8988T (cell line): Measurements from ENCODE around the gene SLC6A1.
A peak's percentile ranks its signal among the peaks of the same experiment; 100 is the strongest.
"Not testable (repeated sequence)": the region's sequence is repeated elsewhere in the genome, so short reads cannot be mapped to it uniquely, and the experiment has no call there.

Source experiments
- DNase-seq: peaks from one replicate; pipeline ENCODE4 v3.0.0; 2011

The SLC6A1 gene

DNA sequence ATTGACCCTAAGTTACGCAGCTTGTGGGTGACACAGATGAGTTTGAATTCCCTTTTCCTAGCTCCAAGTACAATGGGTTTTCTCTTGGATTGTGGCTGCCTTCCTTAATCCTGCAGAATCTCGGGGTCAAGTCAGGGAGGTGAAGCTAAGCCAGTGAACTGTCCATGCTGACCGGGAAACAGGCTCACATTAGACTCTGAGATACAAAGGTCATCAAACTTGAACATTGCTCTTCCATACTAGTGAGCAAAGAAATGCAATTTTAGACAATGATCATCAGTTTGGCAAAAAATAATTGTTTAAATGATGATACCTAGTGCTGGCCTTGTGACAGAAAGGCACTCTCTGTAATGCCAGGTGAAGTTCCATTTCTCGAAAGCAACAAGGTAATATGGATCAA, 31.6 kb downstream of the SLC6A1 start:
- no peak for DNase-seq

DNA sequence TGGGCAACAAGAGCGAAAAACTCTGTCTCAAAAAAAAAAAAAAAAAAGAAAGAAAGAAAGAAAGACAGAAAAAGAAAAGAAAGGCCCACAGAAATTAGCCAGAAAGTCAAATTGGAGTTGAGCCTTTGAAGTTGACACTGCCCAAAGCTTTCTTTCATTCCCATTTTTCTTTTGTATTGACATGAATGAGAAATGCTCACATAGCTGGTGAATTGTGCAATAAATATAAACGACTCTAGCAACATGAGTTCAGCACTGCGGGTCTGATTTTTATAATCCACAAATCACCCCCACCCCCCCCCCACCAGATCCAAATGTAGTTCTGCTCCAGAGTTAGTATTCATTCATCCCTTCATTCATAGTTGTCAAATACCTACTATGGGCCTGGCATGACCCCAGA, 37.4 kb downstream of the SLC6A1 start:
- no peak for DNase-seq

DNA sequence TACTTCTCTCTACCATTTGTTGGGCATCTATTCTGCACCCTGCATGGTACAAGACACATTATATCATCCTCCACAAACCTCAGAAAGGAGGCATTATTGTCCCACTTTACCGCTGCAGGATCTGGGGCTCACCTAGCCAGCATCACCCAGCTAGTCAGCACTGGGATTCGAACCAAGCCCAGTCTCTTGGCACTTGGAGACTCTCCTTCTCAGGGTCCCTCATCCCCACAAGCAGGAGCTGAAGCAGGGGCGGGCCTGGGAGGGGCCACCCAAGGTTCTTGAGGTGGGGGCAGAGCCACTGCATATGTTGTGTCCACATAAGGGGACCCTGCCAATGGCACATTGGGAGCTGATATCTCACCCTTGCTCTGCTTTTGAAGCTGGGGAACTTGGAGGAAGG, 41.3 kb downstream of the SLC6A1 start:
- no peak for DNase-seq

DNA sequence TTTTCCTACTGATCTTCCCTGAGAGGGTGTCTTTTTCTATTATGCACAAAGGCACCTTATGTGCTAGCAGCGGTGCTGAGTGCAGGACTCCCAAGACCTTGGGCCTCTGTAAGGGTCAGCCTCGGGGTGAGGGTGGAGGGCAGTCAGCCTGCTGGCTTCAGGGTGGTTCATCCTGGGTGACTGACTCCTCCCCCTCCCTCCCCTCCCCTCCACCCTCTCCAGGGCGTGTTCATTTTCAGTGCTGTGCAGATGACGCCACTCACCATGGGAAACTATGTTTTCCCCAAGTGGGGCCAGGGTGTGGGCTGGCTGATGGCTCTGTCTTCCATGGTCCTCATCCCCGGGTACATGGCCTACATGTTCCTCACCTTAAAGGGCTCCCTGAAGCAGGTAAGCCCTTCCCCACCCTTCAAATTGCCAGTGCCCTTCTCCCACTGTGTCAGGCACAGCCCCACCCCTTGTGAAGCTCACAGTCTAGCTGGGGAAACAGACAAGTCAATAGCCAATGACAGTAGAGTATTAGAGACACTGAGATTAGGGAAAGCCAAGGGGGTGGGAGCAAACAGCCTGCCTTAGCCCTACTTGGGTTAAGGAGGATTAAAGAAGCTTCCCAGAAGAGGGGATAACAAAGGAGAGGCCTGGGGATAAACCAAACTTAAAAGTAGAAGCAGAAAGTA, 41.9 kb downstream of the SLC6A1 start:
- DNase-seq: no peak

DNA sequence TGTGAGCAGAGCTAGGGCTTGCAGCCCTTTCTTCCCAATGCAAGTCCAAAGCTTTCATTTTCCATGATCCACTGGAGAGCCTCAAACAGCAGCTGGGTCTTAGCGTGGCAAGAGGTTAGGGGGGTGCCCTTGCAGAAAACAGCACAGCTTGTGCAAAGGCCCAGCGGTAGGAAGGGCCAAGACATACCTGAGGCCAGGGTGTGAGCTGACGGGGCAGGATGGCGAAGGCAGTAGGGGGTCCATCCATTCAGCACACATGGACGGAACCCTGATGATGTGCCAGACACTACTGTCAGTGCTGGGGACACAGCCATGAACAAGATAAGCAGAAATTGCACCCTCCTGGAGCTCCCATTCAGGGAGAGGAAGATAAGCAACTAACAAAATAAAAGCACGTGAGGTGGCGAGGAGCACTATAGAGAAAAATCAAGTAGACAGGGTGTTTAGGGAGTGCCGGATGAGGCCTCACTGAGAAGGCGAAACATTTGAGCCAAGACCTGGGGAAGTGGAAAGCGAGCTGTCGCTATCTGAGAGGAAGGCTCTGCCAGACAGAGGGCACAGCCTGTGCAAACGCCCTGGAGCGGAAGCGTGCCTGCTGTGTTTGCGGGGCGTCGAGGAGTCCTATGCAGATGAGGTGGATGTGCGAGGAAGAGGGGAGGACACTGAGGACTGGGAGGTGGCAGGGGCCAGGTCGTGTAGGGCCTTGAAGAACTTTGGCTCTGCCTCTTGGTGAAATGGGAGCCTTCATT, 43.4 kb downstream of the SLC6A1 start:
- no peak for DNase-seq

DNA sequence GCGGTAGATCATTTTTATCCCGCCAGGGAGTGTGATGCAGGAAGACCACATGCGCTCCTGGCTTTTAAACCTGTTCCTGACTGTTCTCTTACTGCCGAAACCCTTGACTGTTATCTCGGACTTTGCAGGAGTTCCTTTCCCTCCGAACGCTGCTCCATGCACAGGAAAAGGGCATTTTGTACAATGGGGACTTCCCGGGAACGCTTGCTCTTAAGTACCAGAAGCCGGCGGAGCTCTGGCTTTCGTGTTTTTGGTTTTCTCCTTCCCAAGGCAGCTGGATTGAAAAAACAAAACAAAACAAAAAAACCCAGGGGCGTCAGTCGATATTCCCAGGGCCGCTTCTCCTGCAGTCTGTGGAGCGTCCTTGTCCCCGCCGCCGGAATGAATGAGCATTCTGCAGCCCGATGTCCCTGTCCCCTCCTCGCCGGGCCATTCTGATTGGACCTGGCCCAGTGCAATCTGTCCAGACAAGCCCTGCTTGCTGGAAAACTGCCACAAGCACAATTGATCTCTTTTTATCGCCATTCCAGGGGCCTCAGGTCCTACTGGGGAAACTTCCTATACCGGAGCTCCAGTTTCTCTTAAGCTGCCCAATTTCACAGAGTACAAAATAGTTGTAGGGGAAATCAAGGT, 44.8 kb downstream of the SLC6A1 start:
- no peak for DNase-seq

DNA sequence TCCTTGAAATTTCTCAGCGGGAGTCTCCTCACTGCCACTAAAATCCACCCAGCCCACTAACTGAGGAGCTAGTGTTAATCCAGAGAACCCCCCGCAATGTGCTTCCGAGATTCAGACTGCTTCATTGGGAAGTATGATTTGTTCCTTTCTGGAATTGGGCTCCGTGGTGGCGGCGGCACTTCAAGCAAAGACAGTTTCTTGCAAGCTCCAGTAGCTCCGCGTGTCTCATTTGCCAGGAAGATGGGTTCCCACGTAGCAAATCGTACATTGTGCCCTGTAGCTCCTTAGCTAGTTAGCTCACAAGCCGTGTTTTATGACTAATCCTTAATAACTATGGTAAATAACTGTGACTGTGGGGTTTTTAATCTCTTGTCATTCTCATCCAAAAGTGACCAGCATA, 45.4 kb downstream of the SLC6A1 start:
- no peak for DNase-seq

DNA sequence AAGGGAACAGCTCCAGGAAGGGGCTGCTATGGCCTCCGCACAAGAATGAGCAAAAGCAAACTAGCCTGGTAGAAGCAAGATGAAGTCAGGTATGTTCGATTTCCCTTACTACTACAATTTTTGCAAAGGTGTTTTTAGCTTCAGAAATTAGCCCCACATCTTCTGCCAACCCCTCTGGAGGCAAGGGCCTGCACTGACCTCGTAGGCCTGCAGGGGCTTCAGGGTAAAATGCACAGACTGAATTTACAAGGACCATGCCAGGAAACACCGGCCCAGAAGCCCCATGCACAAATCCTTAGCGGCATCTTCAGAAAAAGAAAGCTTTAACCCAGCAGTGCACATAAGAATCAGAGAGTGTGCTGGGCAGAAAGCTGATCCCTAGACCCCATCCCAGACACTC, 53.0 kb downstream of the SLC6A1 start:
- DNase-seq: no peak

DNA sequence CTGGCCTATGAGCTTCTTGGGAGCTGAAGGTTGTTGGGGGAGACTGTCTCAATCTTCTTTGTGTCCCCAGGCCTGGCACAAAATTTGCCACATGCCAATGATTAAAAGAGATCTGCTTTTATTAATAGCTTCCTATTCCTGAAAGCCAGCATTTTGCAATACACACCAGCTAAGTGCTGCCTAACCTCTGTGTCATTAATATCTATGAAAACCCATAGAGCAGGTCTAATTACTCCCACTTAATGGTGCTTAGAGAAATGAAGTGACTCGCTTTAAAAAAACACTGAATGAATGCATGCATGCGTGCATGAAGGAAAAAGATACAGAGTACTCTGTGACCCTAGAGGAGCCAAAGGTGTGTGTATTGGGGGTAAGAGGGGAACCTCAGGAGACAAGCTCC, 55.0 kb downstream of the SLC6A1 start:
- DNase-seq: no peak

DNA sequence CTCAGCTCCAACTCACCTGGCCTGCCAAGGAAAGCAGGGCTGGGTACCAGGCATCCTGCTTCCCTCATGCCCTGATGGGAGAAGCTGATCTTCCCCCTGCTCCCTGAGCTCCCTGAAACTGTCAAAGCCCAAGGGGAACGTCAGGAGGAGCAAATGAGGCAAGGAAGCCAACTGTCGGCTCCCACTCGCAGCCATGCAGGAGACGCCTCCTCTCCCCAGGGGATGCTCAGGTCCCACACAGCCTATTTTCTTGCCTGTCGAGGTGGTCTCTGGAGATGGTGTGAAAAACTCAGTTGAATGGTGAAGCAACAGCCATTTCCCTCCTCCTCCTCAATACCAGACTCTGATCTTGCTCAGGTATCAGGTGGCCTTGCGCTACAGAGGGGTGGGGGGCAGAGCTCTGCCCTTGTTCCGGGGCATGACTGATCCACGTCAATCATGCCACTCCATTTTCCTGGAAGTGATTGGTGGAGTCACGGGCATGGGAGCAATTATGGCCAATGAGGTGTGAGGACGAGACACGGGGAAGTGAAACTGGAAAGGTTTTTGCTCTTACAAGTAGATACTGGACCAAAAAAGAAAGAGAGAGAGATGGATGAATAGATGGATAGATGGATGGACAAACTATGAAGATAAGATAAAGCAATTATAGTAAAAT, 58.2 kb downstream of the SLC6A1 start:
- DNase-seq: no peak

DNA sequence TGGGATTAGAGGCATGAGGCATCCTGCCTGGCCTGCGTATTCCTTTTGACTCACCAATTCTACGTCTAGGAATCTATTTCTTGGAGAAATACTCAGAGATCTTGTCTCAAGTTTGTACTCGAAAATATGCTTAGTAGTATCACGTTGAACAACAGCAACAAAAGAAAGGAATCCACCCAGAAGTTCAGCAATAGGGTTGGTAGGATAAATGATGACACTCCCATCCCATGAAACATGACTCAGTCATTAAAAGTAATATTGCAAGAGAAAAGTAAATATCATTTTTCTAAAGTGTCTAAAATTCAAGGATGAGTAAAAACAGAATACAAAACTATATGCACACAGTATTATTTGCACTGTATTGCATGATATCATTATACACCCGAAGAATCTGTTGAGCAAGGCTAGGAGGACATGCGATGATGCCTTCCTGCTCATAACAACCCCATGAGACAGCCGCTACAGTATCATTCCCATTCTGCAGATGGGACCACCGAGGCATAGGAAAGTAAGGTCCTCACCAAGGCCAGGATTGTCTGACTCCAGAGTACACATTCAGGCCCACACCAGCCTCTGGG, 61.5 kb downstream of the SLC6A1 start:
- no peak for DNase-seq

DNA sequence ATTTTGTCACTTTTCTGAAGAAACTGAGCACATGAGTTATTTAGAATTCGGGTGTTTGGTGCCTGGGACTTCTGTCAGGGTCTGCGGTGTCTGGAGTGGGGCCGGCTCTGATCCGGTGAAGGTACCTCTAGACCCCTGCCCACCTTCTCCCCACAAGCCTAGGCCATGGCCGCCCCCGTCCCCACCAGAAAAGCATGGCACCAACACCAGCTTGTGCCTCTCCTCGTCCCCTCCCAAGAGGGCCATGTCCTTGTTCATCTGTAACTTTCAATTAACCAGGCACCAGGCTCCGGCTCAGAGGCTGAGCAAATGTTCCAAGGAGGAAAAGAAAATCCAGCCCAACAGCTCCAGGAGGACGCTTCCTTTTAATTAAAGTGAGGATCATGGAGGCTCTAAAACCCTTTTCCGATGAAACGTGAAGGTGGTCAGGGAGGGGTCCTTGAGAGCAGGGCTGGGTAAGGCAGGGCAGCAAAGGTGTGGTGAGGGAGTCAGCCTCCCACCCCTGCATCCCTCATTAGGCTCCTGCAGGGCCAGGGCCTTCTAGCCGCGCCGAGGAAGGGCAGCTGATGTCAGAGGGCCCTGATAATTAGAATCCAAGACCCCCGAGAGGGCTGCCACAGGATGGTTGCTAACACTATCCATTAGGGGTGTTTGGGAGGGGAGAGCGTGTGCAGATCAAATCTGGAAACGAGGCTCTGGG, 62.3 kb downstream of the SLC6A1 start:
- no peak for DNase-seq

DNA sequence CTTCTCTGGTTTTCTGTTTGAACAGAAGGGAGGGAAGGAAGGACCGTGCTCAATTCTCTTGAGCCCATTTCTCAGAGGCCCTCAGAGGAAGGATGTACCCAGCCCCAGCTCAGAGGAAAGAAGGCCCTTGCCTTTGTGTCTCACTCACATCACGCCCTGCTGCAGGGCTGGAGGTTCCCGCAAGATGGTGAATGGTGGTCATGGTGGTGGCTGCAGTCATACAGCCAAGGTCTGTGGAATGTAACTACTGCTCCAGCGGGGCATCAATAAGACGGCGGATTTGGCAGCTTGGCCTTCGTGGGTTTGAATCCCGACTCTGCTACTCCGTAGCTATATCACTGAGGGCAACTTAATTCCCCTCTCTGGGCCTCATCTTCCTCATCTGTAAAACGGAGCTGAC, 62.9 kb downstream of the SLC6A1 start:
- DNase-seq: no peak

DNA sequence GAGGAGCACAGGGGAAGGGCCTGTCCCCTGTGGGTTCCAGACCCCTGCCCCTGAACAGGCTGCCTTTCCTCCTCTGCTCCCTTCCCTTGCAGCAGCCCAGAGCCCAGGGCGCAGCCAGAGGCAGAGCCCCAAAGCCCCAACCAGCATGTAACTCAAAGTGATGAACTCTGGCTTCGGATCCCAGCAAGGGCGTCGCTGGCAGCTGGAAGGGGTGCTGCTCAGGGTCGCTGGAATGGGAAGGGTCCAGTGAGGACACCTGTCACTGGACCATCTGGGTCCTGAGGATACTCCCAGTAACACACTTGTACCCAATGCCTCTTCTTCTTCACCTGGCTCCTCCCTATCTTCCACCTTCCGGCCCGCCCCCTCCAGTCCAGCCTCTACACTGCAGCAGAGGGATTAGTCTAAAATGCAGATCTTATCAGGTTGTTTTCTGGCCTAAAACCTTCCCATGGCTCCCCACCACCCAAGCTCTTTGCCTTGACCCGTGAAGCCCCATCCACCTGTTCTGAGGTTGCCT, 64.0 kb downstream of the SLC6A1 start:
- DNase-seq: no peak

DNA sequence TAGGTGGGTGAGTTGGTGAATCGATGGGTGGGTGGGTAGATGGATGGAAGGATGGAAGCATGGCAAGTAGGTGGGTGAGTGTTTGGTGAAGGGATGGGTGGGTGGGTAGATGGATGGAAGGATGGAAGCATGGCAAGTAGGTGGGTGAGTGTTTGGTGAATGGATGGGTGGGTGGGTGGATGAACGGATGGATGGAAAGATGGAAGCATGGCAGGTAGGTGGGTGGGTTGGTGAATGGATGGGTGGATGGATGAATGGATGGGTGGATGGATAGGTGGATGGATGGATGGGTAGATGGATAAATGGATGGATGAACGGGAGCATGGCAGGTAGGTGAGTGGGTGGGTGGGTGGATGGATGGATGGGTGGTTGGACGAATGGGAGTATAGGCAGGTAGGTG, 65.1 kb downstream of the SLC6A1 start:
- no peak for DNase-seq

DNA sequence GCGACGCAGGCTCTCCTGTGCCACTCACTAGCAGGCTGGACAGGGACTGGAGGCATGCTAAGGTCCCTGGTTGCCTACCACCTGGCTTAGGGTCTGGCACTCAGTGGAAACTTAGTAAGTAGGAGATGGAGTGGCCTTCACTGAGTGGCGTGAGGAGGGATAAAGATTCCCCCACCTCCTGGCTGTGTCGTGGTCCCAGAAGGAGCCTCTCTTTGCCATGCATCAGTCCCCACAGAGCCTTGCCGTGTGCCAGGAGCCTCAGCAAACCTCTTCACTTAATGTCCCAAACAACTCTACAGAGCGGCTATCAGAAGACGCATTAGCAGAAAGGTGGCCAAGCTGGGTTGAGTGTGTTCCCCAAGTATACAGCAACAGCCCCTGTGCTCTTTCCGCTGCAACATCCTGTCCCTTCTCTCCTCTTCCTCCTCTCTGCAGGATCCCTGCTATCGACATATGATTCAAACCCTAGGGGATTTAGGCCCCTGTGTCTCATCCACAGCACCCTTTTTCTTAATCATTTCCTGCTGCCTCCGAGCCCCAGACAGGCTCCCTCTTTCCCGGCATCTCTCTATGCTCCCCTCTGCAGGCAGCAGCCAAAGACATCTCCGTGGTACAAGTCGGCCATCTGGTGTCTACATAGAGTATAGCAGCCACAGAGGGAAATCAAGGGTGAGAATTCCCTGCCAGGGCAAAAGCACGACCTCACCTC, 66.7 kb downstream of the SLC6A1 start:
- peak; percentile 79 for DNase-seq

DNA sequence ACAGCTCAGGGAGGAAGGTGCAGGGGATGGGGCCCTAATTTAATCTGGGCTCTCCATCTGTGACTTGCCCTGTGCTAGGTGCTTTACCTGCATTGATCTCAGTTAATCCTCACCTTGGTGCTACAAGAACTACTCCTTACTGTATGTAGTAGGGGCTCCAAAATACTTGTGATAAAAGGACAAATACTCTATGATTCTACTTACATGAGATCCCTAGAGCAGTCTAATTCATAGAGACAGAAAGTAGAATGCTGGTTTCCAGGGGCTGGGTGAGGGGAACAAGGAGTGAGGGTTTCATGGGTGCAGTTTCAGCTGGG, 67.2 kb downstream of the SLC6A1 start:
- DNase-seq: no peak

DNA sequence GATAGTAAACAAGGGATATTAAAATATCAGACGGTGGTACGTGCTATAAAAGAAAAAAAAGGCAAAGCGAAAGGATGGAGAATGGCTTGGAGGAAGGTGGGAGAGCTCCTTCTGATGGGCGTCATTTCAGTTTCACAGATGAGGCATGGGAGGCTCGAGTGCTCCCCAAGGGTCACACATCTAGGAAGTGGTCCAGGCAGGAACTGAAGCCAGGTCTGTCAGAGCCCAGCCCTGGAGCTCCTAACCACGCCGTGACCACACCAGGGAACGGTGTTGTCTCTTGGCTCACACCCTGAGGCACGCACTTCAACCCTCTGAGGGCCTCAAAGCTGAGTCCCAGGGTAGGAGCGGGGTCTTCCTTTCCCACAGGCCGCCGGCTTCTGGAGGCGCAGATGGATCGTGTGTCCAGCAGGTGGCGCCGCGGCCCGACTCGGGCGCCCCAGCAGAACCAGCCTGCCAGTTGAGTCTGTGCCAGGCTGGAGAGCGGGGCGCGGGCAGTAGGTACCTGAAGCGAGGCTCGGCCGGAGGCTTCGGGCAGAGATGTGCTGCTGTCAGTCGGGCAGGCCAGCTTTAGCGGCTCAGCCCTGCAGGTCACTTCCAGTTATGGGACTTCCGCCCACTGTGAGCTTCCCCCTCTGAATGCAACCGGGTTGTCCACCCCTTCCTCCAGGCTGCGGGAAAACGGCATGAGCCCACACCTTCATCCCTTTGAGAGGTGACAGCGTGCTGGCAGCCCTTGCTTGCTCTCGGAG, 68.1 kb downstream of the SLC6A1 start:
- peak; percentile 74 for DNase-seq

DNA sequence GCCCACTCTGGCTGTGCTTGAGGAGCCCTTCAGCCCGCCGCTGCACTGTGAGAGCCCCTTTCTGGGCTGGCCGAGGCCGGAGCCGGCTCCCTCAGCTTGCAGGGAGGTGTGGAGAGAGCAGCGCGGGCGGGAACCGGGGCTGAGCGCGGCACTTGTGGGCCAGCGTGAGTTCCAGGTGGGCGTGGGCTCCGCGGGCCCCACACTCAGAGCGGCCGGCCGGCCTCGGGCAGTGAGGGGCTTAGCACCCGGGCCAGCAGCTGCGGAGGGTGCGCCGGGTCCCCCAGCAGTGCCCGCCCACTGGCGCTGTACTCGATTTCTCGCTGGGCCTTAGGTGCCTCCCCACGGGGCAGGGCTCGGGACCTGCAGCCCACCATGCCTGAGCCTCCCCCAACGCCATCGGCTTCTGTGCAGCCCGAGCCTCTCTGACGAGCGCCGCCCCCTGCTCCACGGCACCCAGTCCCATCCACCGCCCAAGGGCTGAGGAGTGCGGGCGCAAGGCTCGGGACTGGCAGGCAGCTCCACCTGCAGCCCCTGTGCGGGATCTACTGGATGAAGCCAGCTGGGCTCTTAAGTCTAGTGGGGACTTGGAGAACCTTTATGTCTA, 68.8 kb downstream of the SLC6A1 start:
- DNase-seq: not testable (repeated sequence)

DNA sequence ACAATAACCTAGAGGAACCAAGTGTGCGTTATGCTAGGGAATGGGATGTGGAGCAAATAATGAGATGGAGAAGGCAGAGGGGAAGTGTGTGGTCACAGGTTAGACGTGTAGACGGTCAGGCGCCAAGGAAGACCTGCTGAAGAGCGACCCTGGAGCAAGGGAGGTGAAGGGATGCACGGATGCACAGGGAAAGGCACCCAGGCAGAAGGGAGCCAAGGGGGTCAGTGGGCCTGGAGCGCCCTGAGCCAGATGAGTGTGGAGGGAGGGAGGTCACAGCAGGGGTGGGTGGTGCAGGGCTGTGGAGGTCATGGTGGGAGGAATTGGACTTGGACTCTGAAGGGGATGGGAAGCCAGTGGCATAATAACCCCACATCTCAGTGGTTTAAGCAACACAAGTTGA, 70.2 kb downstream of the SLC6A1 start:
- no peak for DNase-seq
